OCI-LY1 (cell line): Measurements from ENCODE around the gene STK32C.

ENCODE experiments used
- H2AFZ ChIP-seq: fragments of 200-600 bp; sonication (generic), shearing (Covaris generic); 2 replicates; pipeline ENCODE4 v1.6.0; 2014; ENCODE audit warnings: antibody characterized with exemption, mild to moderate bottlenecking, low read length
- H3F3A ChIP-seq: fragments of 200-600 bp; sonication (generic), shearing (Covaris generic); 2 replicates; pipeline ENCODE4 v1.6.0; 2014; ENCODE audit warnings: mild to moderate bottlenecking, antibody characterized with exemption, low read length, moderate library complexity; ENCODE audit not compliant: insufficient read depth
- H3K27ac ChIP-seq: fragments of 200-600 bp; sonication (generic); 2 replicates; pipeline ENCODE4 v1.5.1; 2014; ENCODE audit warnings: low read length, mixed run types, mild to moderate bottlenecking, low read depth; ENCODE audit not compliant: poor library complexity, severe bottlenecking
- H3K27me3 ChIP-seq: fragments of 200-600 bp; sonication (generic); 2 replicates; pipeline ENCODE4 v1.6.0; 2014; ENCODE audit warnings: antibody characterized with exemption, mild to moderate bottlenecking, low read length, moderate library complexity; ENCODE audit not compliant: insufficient read depth
- H3K36me3 ChIP-seq: fragments of 200-600 bp; sonication (generic); 2 replicates; pipeline ENCODE4 v1.6.1; 2014; ENCODE audit warnings: mild to moderate bottlenecking, antibody characterized with exemption, low read length, moderate library complexity, mixed read lengths; ENCODE audit not compliant: insufficient read depth
- H3K4me1 ChIP-seq: fragments of 200-600 bp; sonication (generic); 2 replicates; pipeline ENCODE4 v1.5.1; 2014; ENCODE audit warnings: mild to moderate bottlenecking, low read length, moderate library complexity; ENCODE audit not compliant: insufficient read depth, severe bottlenecking
- H3K4me2 ChIP-seq: fragments of 200-600 bp; sonication (generic), shearing (Covaris generic); 2 replicates; pipeline ENCODE4 v1.6.1; 2014; ENCODE audit warnings: low read length
- H3K4me3 ChIP-seq: fragments of 200-600 bp; sonication (generic); 2 replicates; pipeline ENCODE4 v1.5.1; 2014; ENCODE audit warnings: low read length, low read depth, mild to moderate bottlenecking, mixed read lengths; ENCODE audit not compliant: poor library complexity, severe bottlenecking
- H3K79me2 ChIP-seq: fragments of 200-600 bp; shearing (Covaris generic); 2 replicates; pipeline ENCODE4 v1.6.1; 2016; ENCODE audit warnings: mixed run types, low read length, mixed read lengths; ENCODE audit not compliant: insufficient read depth
- H3K9ac ChIP-seq: fragments of 200-600 bp; sonication (generic), shearing (Covaris generic); 2 replicates; pipeline ENCODE4 v1.6.1; 2014; ENCODE audit warnings: mild to moderate bottlenecking, low read length, mixed read lengths
- H3K9me2 ChIP-seq: fragments of 200-600 bp; sonication (generic), shearing (Covaris generic); 2 replicates; pipeline ENCODE4 v1.6.1; 2014; ENCODE audit warnings: low read depth, mild to moderate bottlenecking, low read length, mixed read lengths
- H3K9me3 ChIP-seq: fragments of 200-600 bp; shearing (Covaris generic); 2 replicates; pipeline ENCODE4 v1.6.1; 2014; ENCODE audit warnings: low read length, mixed read lengths
- H4K20me1 ChIP-seq: fragments of 200-600 bp; sonication (generic), shearing (Covaris generic); 2 replicates; pipeline ENCODE4 v1.6.0; 2016; ENCODE audit warnings: mild to moderate bottlenecking, low read length; ENCODE audit not compliant: insufficient read depth
- CTCF ChIP-seq: fragments of 200-600 bp; sonication (generic), shearing (Covaris generic); IDR thresholded peaks from 2 replicates; pipeline ENCODE4 v1.5.1; 2017; ENCODE audit warnings: mild to moderate bottlenecking, antibody characterized with exemption, low read length, moderate library complexity, mixed read lengths
- EZH2 ChIP-seq: fragments of 200-600 bp; sonication (generic), shearing (Covaris generic); IDR thresholded peaks from 2 replicates; pipeline ENCODE4 v1.8.0; 2017; ENCODE audit warnings: borderline replicate concordance, mixed run types, mild to moderate bottlenecking, antibody characterized with exemption, low read length, moderate library complexity, mixed read lengths

STK32C gene

DNA sequence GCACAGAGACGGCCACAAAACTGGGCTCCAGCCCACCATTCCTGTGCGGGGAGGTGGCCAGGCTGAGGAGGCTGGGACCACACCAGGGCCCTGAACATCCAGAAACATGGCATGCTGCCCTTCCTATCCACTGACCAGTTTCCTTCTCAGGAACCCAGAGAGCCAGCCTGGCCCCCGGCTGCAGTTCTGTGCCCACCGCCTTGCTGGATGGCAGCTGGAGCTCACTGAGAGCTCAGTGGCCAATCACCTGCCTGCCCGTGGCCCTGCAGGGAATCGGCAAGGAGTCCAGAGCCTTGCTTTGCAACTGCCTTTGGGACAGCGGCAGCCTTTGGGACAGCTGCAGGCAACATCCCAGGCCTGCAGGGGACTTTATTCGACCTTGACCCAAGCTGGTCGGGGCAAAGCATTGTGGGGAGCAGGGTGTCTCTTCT lies 30.4 kb downstream of the STK32C start:
- TF ChIP-seq EZH2, result no peak
- no peak for TF ChIP-seq CTCF
- Histone ChIP-seq H3F3A (no peaks in the 10 kb centered on the region), H3K9ac (no peak overlapping the region), H3K4me3 (no peak overlapping the region), H3K9me3 (no peaks in the 10 kb centered on the region), H3K4me2 (no peak overlapping the region), H3K27ac (no peak overlapping the region), H3K9me2 (no peaks in the 10 kb centered on the region), H2AFZ (no peak overlapping the region), H3K4me1 (no peaks in the 10 kb centered on the region), H4K20me1 (no peaks in the 10 kb centered on the region), H3K36me3 (no peaks in the 10 kb centered on the region), H3K27me3 (no peaks in the 10 kb centered on the region; the same call in 1 of the 2 replicates), H3K79me2 (no peaks in the 10 kb centered on the region)

DNA sequence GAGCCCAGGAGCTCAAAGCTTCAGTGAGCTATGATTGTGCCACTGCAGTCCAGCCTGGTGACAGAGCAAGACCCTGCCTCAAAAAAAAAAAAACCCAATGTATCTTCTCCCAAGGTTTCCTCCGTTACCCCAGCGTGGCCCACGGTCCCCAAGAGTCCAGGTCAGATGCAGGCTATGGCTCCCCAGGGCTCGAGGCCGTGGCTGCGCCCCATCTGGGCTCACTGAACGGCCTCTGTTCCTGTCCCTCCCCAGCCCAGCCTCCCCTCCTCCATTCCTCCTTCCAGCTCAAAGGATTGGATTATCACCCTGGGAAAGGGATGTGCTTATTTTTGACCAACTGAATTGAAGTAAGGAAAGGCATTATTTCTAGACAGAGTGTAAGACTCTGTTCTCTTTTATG lies 31.0 kb downstream of the STK32C start:
- Histone ChIP-seq H3K27ac (no peak overlapping the region), H3K4me2 (no peak overlapping the region), H3K36me3 (no peaks in the 10 kb centered on the region), H3K9me3 (no peaks in the 10 kb centered on the region), H2AFZ (no peak overlapping the region), H3K27me3 (no peaks in the 10 kb centered on the region; the same call in 1 of the 2 replicates), H3K9me2 (no peaks in the 10 kb centered on the region), H3K79me2 (no peaks in the 10 kb centered on the region), H3K4me3 (no peak overlapping the region), H3K9ac (no peak overlapping the region), H3K4me1 (no peaks in the 10 kb centered on the region), H3F3A (no peaks in the 10 kb centered on the region), H4K20me1 (no peaks in the 10 kb centered on the region)
- no peak for TF ChIP-seq CTCF
- no peak for TF ChIP-seq EZH2

GRCh38 chr10:132276179-132276675 lies 31.5 kb downstream of the STK32C start:
- Histone ChIP-seq H4K20me1 (no peaks in the 10 kb centered on the region), H3F3A (no peaks in the 10 kb centered on the region), H3K9me2 (no peaks in the 10 kb centered on the region), H2AFZ (no peak overlapping the region), H3K9me3 (no peaks in the 10 kb centered on the region), H3K36me3 (no peaks in the 10 kb centered on the region), H3K9ac (no peak overlapping the region), H3K4me1 (no peaks in the 10 kb centered on the region), H3K27me3 (no peaks in the 10 kb centered on the region; the same call in 1 of the 2 replicates), H3K27ac (no peak overlapping the region), H3K4me3 (no peak overlapping the region), H3K4me2 (no peak overlapping the region), H3K79me2 (no peaks in the 10 kb centered on the region)
- TF ChIP-seq EZH2, result no peak
- no peak for TF ChIP-seq CTCF
